K562 (cell line): ENCODE data around the gene LUZP1. TPM values are rescaled to one million over a fixed set of nuclear protein-coding genes. Genes with fewer than 3 reads are reported as not detected.

ENCODE experiments used
- ARID1B ChIP-seq: fragments of 450-650 bp; IDR thresholded peaks from 2 replicates; pipeline ENCODE4 v1.6.1; 2016; ENCODE audit warnings: antibody characterized with exemption, mild to moderate bottlenecking, inconsistent platforms
- KDM1A ChIP-seq, 2 experiments: fragments of 450-650 bp; IDR thresholded peaks; 2 replicates each; pipeline ENCODE4 v1.6.1; 2016; ENCODE audit warnings: mild to moderate bottlenecking in 2 of 2
- KDM2B ChIP-seq: fragments of 250-450 bp; sonication (Bioruptor Pico); IDR thresholded peaks from 2 replicates; pipeline ENCODE4 v1.8.0; 2021; ENCODE audit warnings: mild to moderate bottlenecking, moderate library complexity
- ZBED1 ChIP-seq: IDR thresholded peaks from 2 replicates; pipeline ENCODE4 v1.6.1; 2014
- ZNF830 ChIP-seq: fragments of 250-450 bp; sonication (Bioruptor Pico); IDR thresholded peaks from 2 replicates; pipeline ENCODE4 v1.5.0; 2021; ENCODE audit warnings: mild to moderate bottlenecking
- polyA plus RNA-seq, 8 experiments: library from polyadenylated mRNA; depleted of rRNA in 4 of 8; stranded (reverse) in 5 of 8; unstranded in 3 of 8; fragments of >200 nt; fragmentation: Nextera tagmentation in 2 of 8; fragmentation: Illumina TruSeq in 1 of 8; extraction: Ambion mirVana in 2 of 8; extraction: Trizol in 1 of 8; gene quantifications; 2 replicates each; pipeline versions ENCODE4 v1.2.1 to v1.2.3, GENCODE V29; 2011 to 2014; ENCODE audit warnings: inconsistent platforms in 1 of 8, missing spikeins in 1 of 8
- total RNA-seq, 7 experiments: library from RNA; depleted of rRNA in 6 of 7; stranded (reverse); fragments of >200 nt in 6 of 7; fragmentation: Illumina TruSeq in 2 of 7; extraction: Trizol in 2 of 7; gene quantifications; 2 replicates each; pipeline versions ENCODE4 v1.2.1 to v1.2.3, GENCODE V29; 2011 to 2021; ENCODE audit warnings: low replicate concordance in 1 of 7
- TF ChIP-seq, protein P1 (sequence below): fragments of 250-450 bp; sonication (Bioruptor Pico); IDR thresholded peaks from 2 replicates; pipeline ENCODE4 v1.4.0; 2020

The LUZP1 gene
- total and polyA plus RNA-seq, 9 of the 15 experiments (the other 6 are each of a cell fraction or from before 2014, with no cell fraction given) = 6.5 to 19.1 (median 12.4) TPM

DNA sequence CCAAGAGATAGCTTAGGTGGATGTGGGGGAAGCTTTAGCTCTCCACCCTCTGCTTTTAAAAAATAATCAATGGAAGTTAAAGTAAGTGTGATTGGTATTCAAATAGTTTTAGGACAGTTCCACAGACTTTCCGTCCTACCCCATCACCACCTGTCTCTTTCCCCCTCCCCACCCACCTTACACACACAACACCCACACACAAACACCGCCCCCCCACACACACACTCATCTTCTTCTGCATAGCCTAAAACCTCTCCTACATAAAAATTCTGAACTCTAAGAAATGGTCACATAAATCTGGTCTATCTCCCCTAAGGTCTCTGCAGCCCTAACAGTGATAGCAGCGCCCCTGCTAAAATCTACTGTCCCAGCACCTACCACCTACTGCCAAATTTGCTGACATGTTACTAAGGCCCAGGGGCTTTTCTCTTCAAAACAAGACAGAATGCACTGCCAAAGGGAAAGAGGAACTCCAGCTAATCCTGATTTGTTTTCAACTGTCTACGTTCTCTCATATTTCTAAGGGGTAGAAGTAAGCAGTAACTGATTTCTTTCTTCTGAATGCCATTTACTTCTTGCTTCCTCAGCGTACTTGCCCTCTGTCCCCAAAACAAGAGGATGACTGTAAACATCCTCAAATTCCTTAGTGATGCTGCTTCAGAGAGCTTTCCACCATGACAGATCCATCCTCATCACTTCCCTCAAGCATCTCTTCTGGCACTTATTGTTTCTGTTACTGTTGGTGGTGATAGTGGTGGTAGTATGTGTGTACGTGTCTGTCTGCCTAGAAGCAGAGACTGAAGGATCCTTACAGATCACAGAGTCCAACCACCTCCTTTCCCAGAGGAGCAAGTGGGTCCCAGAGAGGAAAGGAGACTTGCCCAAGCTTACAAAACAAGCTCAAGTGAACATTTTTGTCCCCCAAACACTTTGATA is 56.8 kb downstream of the LUZP1 start (continued):
- TF ChIP-seq, protein P1, sequence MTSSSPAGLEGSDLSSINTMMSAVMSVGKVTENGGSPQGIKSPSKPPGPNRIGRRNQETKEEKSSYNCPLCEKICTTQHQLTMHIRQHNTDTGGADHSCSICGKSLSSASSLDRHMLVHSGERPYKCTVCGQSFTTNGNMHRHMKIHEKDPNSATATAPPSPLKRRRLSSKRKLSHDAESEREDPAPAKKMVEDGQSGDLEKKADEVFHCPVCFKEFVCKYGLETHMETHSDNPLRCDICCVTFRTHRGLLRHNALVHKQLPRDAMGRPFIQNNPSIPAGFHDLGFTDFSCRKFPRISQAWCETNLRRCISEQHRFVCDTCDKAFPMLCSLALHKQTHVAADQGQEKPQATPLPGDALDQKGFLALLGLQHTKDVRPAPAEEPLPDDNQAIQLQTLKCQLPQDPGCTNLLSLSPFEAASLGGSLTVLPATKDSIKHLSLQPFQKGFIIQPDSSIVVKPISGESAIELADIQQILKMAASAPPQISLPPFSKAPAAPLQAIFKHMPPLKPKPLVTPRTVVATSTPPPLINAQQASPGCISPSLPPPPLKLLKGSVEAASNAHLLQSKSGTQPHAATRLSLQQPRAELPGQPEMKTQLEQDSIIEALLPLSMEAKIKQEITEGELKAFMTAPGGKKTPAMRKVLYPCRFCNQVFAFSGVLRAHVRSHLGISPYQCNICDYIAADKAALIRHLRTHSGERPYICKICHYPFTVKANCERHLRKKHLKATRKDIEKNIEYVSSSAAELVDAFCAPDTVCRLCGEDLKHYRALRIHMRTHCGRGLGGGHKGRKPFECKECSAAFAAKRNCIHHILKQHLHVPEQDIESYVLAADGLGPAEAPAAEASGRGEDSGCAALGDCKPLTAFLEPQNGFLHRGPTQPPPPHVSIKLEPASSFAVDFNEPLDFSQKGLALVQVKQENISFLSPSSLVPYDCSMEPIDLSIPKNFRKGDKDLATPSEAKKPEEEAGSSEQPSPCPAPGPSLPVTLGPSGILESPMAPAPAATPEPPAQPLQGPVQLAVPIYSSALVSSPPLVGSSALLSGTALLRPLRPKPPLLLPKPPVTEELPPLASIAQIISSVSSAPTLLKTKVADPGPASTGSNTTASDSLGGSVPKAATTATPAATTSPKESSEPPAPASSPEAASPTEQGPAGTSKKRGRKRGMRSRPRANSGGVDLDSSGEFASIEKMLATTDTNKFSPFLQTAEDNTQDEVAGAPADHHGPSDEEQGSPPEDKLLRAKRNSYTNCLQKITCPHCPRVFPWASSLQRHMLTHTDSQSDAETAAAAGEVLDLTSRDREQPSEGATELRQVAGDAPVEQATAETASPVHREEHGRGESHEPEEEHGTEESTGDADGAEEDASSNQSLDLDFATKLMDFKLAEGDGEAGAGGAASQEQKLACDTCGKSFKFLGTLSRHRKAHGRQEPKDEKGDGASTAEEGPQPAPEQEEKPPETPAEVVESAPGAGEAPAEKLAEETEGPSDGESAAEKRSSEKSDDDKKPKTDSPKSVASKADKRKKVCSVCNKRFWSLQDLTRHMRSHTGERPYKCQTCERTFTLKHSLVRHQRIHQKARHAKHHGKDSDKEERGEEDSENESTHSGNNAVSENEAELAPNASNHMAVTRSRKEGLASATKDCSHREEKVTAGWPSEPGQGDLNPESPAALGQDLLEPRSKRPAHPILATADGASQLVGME (CRISPR knock-in tag) = no peak
- TF ChIP-seq KDM1A (IDR thresholded peaks at IDR 0.05) = peak; percentile 20 to 40; a peak in 1 of 4 replicates
- 0 out of 2 replicates have a peak, but pooled peaks have one; percentile 12 for TF ChIP-seq ARID1B
- no peak for TF ChIP-seq ZBED1
- 0 out of 2 replicates have a peak, but pooled peaks have one; percentile 53 for TF ChIP-seq KDM2B (CRISPR knock-in tag)
- no peak for TF ChIP-seq ZNF830
